Measurements from ENCODE around the gene DNAH10.

DNA sequence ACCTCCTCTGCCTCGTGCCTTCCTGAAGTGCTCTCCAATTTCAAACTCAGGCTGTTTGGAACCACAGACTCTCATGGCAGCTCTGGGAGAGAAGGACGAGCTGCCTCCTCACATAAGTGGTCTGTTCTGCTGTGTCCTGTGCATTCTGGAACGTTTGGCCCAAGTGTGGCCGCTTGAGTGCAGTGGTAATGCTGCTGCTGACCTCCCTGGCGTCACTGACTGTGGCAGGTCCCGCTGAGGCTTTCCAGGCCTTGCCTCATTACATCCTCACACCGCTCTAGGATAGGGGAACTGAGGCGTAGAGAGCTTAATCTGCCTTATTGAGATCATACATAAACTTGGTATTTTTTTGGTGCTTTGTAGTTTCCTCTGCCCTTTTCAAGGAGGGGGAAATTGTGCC is 196.4 kb downstream of the DNAH10 start:
- TF ChIP-seq, protein P1, sequence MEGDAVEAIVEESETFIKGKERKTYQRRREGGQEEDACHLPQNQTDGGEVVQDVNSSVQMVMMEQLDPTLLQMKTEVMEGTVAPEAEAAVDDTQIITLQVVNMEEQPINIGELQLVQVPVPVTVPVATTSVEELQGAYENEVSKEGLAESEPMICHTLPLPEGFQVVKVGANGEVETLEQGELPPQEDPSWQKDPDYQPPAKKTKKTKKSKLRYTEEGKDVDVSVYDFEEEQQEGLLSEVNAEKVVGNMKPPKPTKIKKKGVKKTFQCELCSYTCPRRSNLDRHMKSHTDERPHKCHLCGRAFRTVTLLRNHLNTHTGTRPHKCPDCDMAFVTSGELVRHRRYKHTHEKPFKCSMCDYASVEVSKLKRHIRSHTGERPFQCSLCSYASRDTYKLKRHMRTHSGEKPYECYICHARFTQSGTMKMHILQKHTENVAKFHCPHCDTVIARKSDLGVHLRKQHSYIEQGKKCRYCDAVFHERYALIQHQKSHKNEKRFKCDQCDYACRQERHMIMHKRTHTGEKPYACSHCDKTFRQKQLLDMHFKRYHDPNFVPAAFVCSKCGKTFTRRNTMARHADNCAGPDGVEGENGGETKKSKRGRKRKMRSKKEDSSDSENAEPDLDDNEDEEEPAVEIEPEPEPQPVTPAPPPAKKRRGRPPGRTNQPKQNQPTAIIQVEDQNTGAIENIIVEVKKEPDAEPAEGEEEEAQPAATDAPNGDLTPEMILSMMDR (conservative IDR thresholded peaks at IDR 0.05) = no peak
- TF ChIP-seq ZFX (IDR thresholded peaks at IDR 0.05) = no peak

Data from C4-2B (cell line).